IPS-18c (cell line): ENCODE data around the gene FIG4.
"Not testable (repeated sequence)": the region's sequence is repeated elsewhere in the genome, so short reads cannot be mapped to it uniquely, and the experiment has no call there.

Experiments used
- H3K4me3 ChIP-seq: 2 replicates; pipeline ENCODE4 v1.7.0; 2013; ENCODE audit warnings: low read depth, mild to moderate bottlenecking, low read length, moderate library complexity; ENCODE audit not compliant: insufficient read depth
- H3K9me3 ChIP-seq: one replicate; pipeline ENCODE4 v1.6.1; 2013; ENCODE audit warnings: mild to moderate bottlenecking, low read length, moderate library complexity; ENCODE audit not compliant: control insufficient read depth, insufficient read depth

The FIG4 gene

GRCh38 chr6:109693111-109693510 is 2.0 kb downstream of the FIG4 start:
- no peak overlapping the region for H3K4me3 ChIP-seq
- no peaks in the 10 kb centered on the region for H3K9me3 ChIP-seq

- Histone ChIP-seq H3K4me3 (no peak overlapping the region), H3K9me3 (no peaks in the 10 kb centered on the region)
Measured at GRCh38 chr6:109695468-109695867, 4.4 kb downstream of the FIG4 start.

- Histone ChIP-seq H3K4me3 (no peak overlapping the region), H3K9me3 (no peaks in the 10 kb centered on the region)
Measured at GRCh38 chr6:109696355-109696754, 5.3 kb downstream of the FIG4 start.

- H3K9me3 ChIP-seq: no peaks in the 10 kb centered on the region
- H3K4me3 ChIP-seq: no peak overlapping the region
Measured at GRCh38 chr6:109701221-109701620, 10.1 kb downstream of the FIG4 start.

- no peaks in the 10 kb centered on the region for H3K9me3 ChIP-seq
- H3K4me3 ChIP-seq: no peak overlapping the region
Measured at GRCh38 chr6:109701774-109702173, 10.7 kb downstream of the FIG4 start.

- no peaks in the 10 kb centered on the region for H3K9me3 ChIP-seq
- no peak overlapping the region for H3K4me3 ChIP-seq
Measured at GRCh38 chr6:109702791-109703190, 11.7 kb downstream of the FIG4 start.

- no peak overlapping the region for H3K4me3 ChIP-seq
- no peaks in the 10 kb centered on the region for H3K9me3 ChIP-seq
Measured at GRCh38 chr6:109705258-109705657, 14.2 kb downstream of the FIG4 start.

- no peak overlapping the region for H3K4me3 ChIP-seq
- H3K9me3 ChIP-seq: no peaks in the 10 kb centered on the region
Measured at GRCh38 chr6:109706513-109706912, 15.4 kb downstream of the FIG4 start.

GRCh38 chr6:109708099-109708498 is 17.0 kb downstream of the FIG4 start:
- not testable (repeated sequence) for H3K9me3 ChIP-seq, H3K4me3 ChIP-seq

- Histone ChIP-seq H3K9me3 (no peaks in the 10 kb centered on the region), H3K4me3 (no peak overlapping the region)
Measured at GRCh38 chr6:109713097-109713496, 22.0 kb downstream of the FIG4 start.

GRCh38 chr6:109714166-109714565 is 23.1 kb downstream of the FIG4 start:
- Histone ChIP-seq H3K9me3 (no peaks in the 10 kb centered on the region), H3K4me3 (no peak overlapping the region)

- H3K4me3 ChIP-seq: no peak overlapping the region
- no peaks in the 10 kb centered on the region for H3K9me3 ChIP-seq
Measured at GRCh38 chr6:109714611-109715010, 23.5 kb downstream of the FIG4 start.

GRCh38 chr6:109715616-109716015 is 24.5 kb downstream of the FIG4 start:
- no peaks in the 10 kb centered on the region for H3K9me3 ChIP-seq

GRCh38 chr6:109717971-109718370 is 26.9 kb downstream of the FIG4 start:
- H3K4me3 ChIP-seq: no peak overlapping the region
- no peaks in the 10 kb centered on the region for H3K9me3 ChIP-seq

More at GRCh38 chr6:109715616-109716015, 24.5 kb downstream of the FIG4 start:
- H3K4me3 ChIP-seq: no peak overlapping the region

- no peaks in the 10 kb centered on the region for H3K9me3 ChIP-seq
- no peak overlapping the region for H3K4me3 ChIP-seq
Measured at GRCh38 chr6:109718991-109719390, 27.9 kb downstream of the FIG4 start.

GRCh38 chr6:109720311-109720710 is 29.2 kb downstream of the FIG4 start:
- Histone ChIP-seq H3K4me3 (no peak overlapping the region), H3K9me3 (peaks cover 3% of the 10 kb centered on the region)

GRCh38 chr6:109722011-109722410 is 30.9 kb downstream of the FIG4 start:
- Histone ChIP-seq H3K9me3 (peaks cover 3% of the 10 kb centered on the region), H3K4me3 (no peak overlapping the region)

GRCh38 chr6:109722564-109723254 is 31.6 kb downstream of the FIG4 start:
- Histone ChIP-seq H3K4me3 (no peak overlapping the region), H3K9me3 (peaks cover 3% of the 10 kb centered on the region)

GRCh38 chr6:109725250-109725649 is 34.2 kb downstream of the FIG4 start:
- H3K9me3 ChIP-seq, H3K4me3 ChIP-seq: not testable (repeated sequence)
